ENCODE results near the gene NFIC.

The NFIC gene

GRCh38 chr19:3496392-3497273 is 130.2 kb downstream of the NFIC start:
- no peak for TF ChIP-seq CTCF (IDR thresholded peaks at IDR 0.05; ENCODE audit: low read length, missing control alignments)
- no peak overlapping the region for H3K4me3 ChIP-seq (replicated peaks; ENCODE audit: low read depth, low read length)
- DNase-seq (ENCODE audit: low read depth), result no peak

- no peak overlapping the region for H3K4me3 ChIP-seq (replicated peaks; ENCODE audit: low read depth, low read length)
- DNase-seq (ENCODE audit: low read depth), result no peak
- no peak for TF ChIP-seq CTCF (IDR thresholded peaks at IDR 0.05; ENCODE audit: low read length, missing control alignments)
Measured at GRCh38 chr19:3497757-3498520, 131.6 kb downstream of the NFIC start.

DNA sequence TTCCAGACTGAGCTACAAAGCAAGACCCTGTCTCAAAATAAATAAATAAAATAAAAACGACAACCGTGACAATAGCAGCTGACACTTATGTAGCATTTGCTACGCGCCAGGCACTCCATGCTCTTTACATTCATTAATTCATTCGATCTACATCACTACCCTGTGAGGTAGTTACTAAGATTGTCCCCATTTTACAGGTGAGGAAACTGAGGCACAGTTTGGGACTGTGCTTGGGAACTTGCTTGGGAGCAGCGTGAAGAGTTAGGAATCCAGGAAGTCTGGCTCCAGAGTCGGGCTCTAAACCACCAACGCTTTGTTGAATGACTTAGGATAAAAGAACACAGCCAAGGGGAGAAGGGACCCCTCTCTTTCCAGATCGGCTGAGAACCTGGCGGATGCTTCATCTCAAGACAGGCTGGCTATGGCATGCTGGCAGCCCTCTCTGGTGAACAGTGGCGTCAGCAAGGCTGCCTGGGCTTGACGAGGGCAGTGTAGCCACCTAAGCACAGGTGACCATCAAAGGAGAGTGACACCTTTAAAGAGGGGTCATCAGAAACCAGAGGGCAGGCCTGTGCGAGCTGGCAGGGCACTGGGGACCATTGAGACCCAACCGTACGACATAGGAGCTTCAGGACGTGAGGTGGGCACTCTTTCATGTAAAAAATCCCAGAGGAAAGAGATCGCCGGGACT is 133.5 kb downstream of the NFIC start:
- no peak for TF ChIP-seq CTCF (IDR thresholded peaks at IDR 0.05; ENCODE audit: low read length, missing control alignments)
- DNase-seq (ENCODE audit: low read depth), result no peak

GRCh38 chr19:3500429-3501101 is 134.2 kb downstream of the NFIC start, which contains the start of gene DOHH:
Gene DOHH (minus strand): TSS chr19:3500674. CDS start chr19:3496814, 3,860 bp downstream.
- peak; percentile 98 for DNase-seq (ENCODE audit: low read depth)

More for the DNA sequence above, 133.5 kb downstream of the NFIC start:
- peak overlapping the region; percentile 80 for H3K4me3 ChIP-seq (replicated peaks; ENCODE audit: low read depth, low read length)

DNA sequence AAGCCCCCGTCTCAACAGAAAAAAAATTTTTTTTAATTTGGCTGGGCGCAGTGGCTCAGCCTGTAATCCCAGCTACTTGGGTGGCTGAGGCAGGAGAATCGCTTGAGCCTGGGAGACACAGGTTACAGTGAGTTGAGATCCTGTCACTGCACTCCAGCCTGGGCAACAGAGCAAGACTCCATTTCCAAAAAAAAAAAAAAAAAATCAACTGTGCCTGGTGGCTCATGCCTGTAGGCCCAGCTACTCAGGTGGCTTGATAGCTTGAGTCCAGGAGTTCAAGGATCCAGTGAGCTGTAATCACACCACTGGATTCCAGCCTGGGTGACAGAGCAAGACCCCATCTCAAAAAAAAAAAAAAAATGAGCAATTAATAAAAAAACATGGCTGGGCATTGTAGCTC is 135.4 kb downstream of the NFIC start:
- no peak for DNase-seq (ENCODE audit: low read depth)
- no peak overlapping the region for H3K4me3 ChIP-seq (replicated peaks; ENCODE audit: low read depth, low read length)
- TF ChIP-seq CTCF (IDR thresholded peaks at IDR 0.05; ENCODE audit: low read length, missing control alignments), result no peak

More at GRCh38 chr19:3500429-3501101, 134.2 kb downstream of the NFIC start, which contains the start of gene DOHH:
- H3K4me3 ChIP-seq (replicated peaks; ENCODE audit: low read depth, low read length), result peak within 1 kb of the TSS; percentile 80
- TF ChIP-seq CTCF (IDR thresholded peaks at IDR 0.05; ENCODE audit: low read length, missing control alignments), result no peak

DNA sequence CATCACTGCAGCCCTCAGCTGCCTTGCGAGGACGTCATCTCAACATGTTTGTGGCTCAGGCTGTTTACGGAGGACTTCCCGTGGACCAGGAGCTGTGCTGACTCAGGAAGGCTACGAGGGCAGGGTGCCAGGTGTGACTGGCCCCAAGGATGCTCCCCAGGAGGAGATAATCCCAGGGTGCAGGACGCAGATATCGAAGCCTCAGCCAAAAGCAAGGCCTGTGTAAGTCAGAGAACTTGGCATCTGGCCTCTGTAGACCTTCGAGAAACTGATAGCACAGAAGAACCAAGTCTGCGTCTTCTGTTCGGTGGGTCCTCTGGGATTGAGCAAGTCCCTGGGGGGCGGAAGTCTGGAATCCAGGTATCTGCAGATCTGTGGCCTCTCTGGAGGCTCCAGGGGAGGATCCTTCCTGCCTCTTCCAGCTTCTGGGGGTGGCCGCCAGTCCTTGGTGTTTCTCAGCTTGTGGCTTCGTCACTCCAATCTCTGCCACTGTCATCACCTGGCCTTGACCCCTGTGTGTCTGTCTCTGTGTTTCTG is 136.7 kb downstream of the NFIC start:
- TF ChIP-seq CTCF (IDR thresholded peaks at IDR 0.05; ENCODE audit: low read length, missing control alignments), result no peak
- DNase-seq (ENCODE audit: low read depth), result peak; percentile 33

More for the DNA sequence above, 136.7 kb downstream of the NFIC start:
- H3K4me3 ChIP-seq (replicated peaks; ENCODE audit: low read depth, low read length), result no peak overlapping the region

All from fibroblast of pulmonary artery (primary cell).